ENCODE measurements around the gene SOX21.

SOX21 gene

GRCh38 chr13:94706101-94706842, 6.1 kb downstream of the SOX21 start:
- Mint-ChIP-seq H3K4me1 (peaks cover 9% of the 10 kb centered on the region), H3K27ac (ENCODE audit: low read depth) (no peak overlapping the region), H3K36me3 (ENCODE audit: insufficient read depth) (peaks cover 8% of the 10 kb centered on the region), H3K27me3 (peaks cover 97% of the 10 kb centered on the region), H3K9me3 (peaks cover 12% of the 10 kb centered on the region), H3K4me3 (no peak overlapping the region)
- ATAC-seq (replicated peaks; ENCODE audit: extremely low read depth, poor library complexity, severe bottlenecking) (no peak), DNase-seq (ENCODE audit: low spot score in 2 of 2) (no peak)

GRCh38 chr13:94705081-94706030, 7.0 kb downstream of the SOX21 start:
- ATAC-seq (replicated peaks; ENCODE audit: extremely low read depth, poor library complexity, severe bottlenecking) (no peak), DNase-seq (ENCODE audit: low spot score in 2 of 2) (no peak)
- peaks cover 8% of the 10 kb centered on the region for H3K36me3 Mint-ChIP-seq (ENCODE audit: insufficient read depth)
- peaks cover 12% of the 10 kb centered on the region for H3K9me3 Mint-ChIP-seq
- no peak overlapping the region for H3K27ac Mint-ChIP-seq (ENCODE audit: low read depth)
- H3K4me1 Mint-ChIP-seq: peaks cover 9% of the 10 kb centered on the region
- peaks cover 100% of the 10 kb centered on the region for H3K27me3 Mint-ChIP-seq
- H3K4me3 Mint-ChIP-seq: no peak overlapping the region

GRCh38 chr13:94704377-94705080, 7.8 kb downstream of the SOX21 start:
- peaks cover 8% of the 10 kb centered on the region for H3K36me3 Mint-ChIP-seq (ENCODE audit: insufficient read depth)
- peaks cover 9% of the 10 kb centered on the region for H3K4me1 Mint-ChIP-seq
- peaks cover 100% of the 10 kb centered on the region for H3K27me3 Mint-ChIP-seq
- ATAC-seq (replicated peaks; ENCODE audit: extremely low read depth, poor library complexity, severe bottlenecking) (no peak), DNase-seq (ENCODE audit: low spot score in 2 of 2) (no peak)
- no peak overlapping the region for H3K27ac Mint-ChIP-seq (ENCODE audit: low read depth)
- peaks cover 12% of the 10 kb centered on the region for H3K9me3 Mint-ChIP-seq
- no peak overlapping the region for H3K4me3 Mint-ChIP-seq

- peaks cover 9% of the 10 kb centered on the region for H3K4me1 Mint-ChIP-seq
- ATAC-seq (replicated peaks; ENCODE audit: extremely low read depth, poor library complexity, severe bottlenecking): no peak
- no peak overlapping the region for H3K4me3 Mint-ChIP-seq
- no peak overlapping the region for H3K27ac Mint-ChIP-seq (ENCODE audit: low read depth)
- H3K9me3 Mint-ChIP-seq: peaks cover 12% of the 10 kb centered on the region
- H3K36me3 Mint-ChIP-seq (ENCODE audit: insufficient read depth): peaks cover 8% of the 10 kb centered on the region
- no peak for DNase-seq (ENCODE audit: low spot score in 2 of 2)
- peaks cover 98% of the 10 kb centered on the region for H3K27me3 Mint-ChIP-seq
These were observed 8.5 kb downstream of the SOX21 start for GRCh38 chr13:94703721-94704314.

GRCh38 chr13:94703271-94703670, 9.1 kb downstream of the SOX21 start:
- DNase-seq (ENCODE audit: low spot score in 2 of 2) (no peak), ATAC-seq (replicated peaks; ENCODE audit: extremely low read depth, poor library complexity, severe bottlenecking) (no peak)
- Mint-ChIP-seq H3K9me3 (peaks cover 12% of the 10 kb centered on the region), H3K27me3 (peaks cover 98% of the 10 kb centered on the region), H3K4me3 (no peak overlapping the region), H3K27ac (ENCODE audit: low read depth) (no peak overlapping the region), H3K4me1 (peaks cover 9% of the 10 kb centered on the region), H3K36me3 (ENCODE audit: insufficient read depth) (peaks cover 6% of the 10 kb centered on the region)

- peak overlapping the region; percentile 9 for H3K4me3 Mint-ChIP-seq
- ATAC-seq (replicated peaks; ENCODE audit: extremely low read depth, poor library complexity, severe bottlenecking) (no peak), DNase-seq (ENCODE audit: low spot score in 2 of 2) (no peak)
- peaks cover 98% of the 10 kb centered on the region for H3K27me3 Mint-ChIP-seq
- no peak overlapping the region for H3K27ac Mint-ChIP-seq (ENCODE audit: low read depth)
- H3K4me1 Mint-ChIP-seq: peaks cover under 1% of the 10 kb centered on the region
- peaks cover 5% of the 10 kb centered on the region for H3K36me3 Mint-ChIP-seq (ENCODE audit: insufficient read depth)
- H3K9me3 Mint-ChIP-seq: peaks cover 6% of the 10 kb centered on the region
These were observed 9.9 kb downstream of the SOX21 start for GRCh38 chr13:94702181-94703041.

- H3K27me3 Mint-ChIP-seq: peaks cover 92% of the 10 kb centered on the region
- ATAC-seq (replicated peaks; ENCODE audit: extremely low read depth, poor library complexity, severe bottlenecking) (no peak), DNase-seq (ENCODE audit: low spot score in 2 of 2) (no peak)
- H3K4me3 Mint-ChIP-seq: peak overlapping the region; percentile 9
- H3K9me3 Mint-ChIP-seq: peaks cover 6% of the 10 kb centered on the region
- H3K36me3 Mint-ChIP-seq (ENCODE audit: insufficient read depth): peaks cover 5% of the 10 kb centered on the region
- H3K4me1 Mint-ChIP-seq: no peaks in the 10 kb centered on the region
- H3K27ac Mint-ChIP-seq (ENCODE audit: low read depth): no peak overlapping the region
These were observed 10.8 kb downstream of the SOX21 start for GRCh38 chr13:94701313-94702180.

GRCh38 chr13:94700536-94700935, 11.8 kb downstream of the SOX21 start:
- H3K4me3 Mint-ChIP-seq: no peak overlapping the region
- ATAC-seq (replicated peaks; ENCODE audit: extremely low read depth, poor library complexity, severe bottlenecking) (no peak), DNase-seq (ENCODE audit: low spot score in 2 of 2) (no peak)
- H3K4me1 Mint-ChIP-seq: no peaks in the 10 kb centered on the region
- no peak overlapping the region for H3K27ac Mint-ChIP-seq (ENCODE audit: low read depth)
- H3K27me3 Mint-ChIP-seq: peaks cover 82% of the 10 kb centered on the region
- peaks cover 5% of the 10 kb centered on the region for H3K36me3 Mint-ChIP-seq (ENCODE audit: insufficient read depth)
- peaks cover 6% of the 10 kb centered on the region for H3K9me3 Mint-ChIP-seq

GRCh38 chr13:94700051-94700535, 12.3 kb downstream of the SOX21 start:
- Mint-ChIP-seq H3K4me1 (no peaks in the 10 kb centered on the region), H3K9me3 (peaks cover 6% of the 10 kb centered on the region), H3K4me3 (no peak overlapping the region), H3K27me3 (peaks cover 78% of the 10 kb centered on the region), H3K36me3 (ENCODE audit: insufficient read depth) (peaks cover 5% of the 10 kb centered on the region), H3K27ac (ENCODE audit: low read depth) (no peak overlapping the region)
- DNase-seq (ENCODE audit: low spot score in 2 of 2) (no peak), ATAC-seq (replicated peaks; ENCODE audit: extremely low read depth, poor library complexity, severe bottlenecking) (no peak)

- H3K9me3 Mint-ChIP-seq: no peaks in the 10 kb centered on the region
- no peaks in the 10 kb centered on the region for H3K4me1 Mint-ChIP-seq
- H3K4me3 Mint-ChIP-seq: no peak overlapping the region
- no peak for ATAC-seq (replicated peaks; ENCODE audit: extremely low read depth, poor library complexity, severe bottlenecking)
- no peak overlapping the region for H3K27ac Mint-ChIP-seq (ENCODE audit: low read depth)
- H3K36me3 Mint-ChIP-seq (ENCODE audit: insufficient read depth): no peaks in the 10 kb centered on the region
- peaks cover 52% of the 10 kb centered on the region for H3K27me3 Mint-ChIP-seq
- no peak for DNase-seq (ENCODE audit: low spot score in 2 of 2)
These were observed 16.2 kb downstream of the SOX21 start for GRCh38 chr13:94696171-94696570.

- Mint-ChIP-seq H3K4me3 (no peak overlapping the region), H3K9me3 (no peaks in the 10 kb centered on the region), H3K27ac (ENCODE audit: low read depth) (no peak overlapping the region), H3K4me1 (no peaks in the 10 kb centered on the region), H3K27me3 (peaks cover 13% of the 10 kb centered on the region), H3K36me3 (ENCODE audit: insufficient read depth) (no peaks in the 10 kb centered on the region)
- ATAC-seq (replicated peaks; ENCODE audit: extremely low read depth, poor library complexity, severe bottlenecking) (no peak), DNase-seq (ENCODE audit: low spot score in 2 of 2) (no peak)
These were observed 20.3 kb downstream of the SOX21 start for GRCh38 chr13:94692030-94692429.
